Mucosa of descending colon (tissue), 3 donors: ENCODE results near the gene FABP1. TPM values are rescaled to one million over a fixed set of nuclear protein-coding genes. Genes with fewer than 3 reads are reported as not detected.

Experiments used
- ATAC-seq: fragments of 200-7000 bp; cut with Tn5 transposase; one replicate; pipeline ENCODE4 v1.9.1; 2020; ENCODE audit warnings: mild to moderate bottlenecking, moderate library complexity
- DNase-seq, 3 donors: peaks; one replicate each; pipeline ENCODE4 v3.0.0-alpha.2; 2020
- H3K36me3 ChIP-seq: fragments of 200-600 bp; one replicate; pipeline ENCODE4 v1.8.0; 2021; ENCODE audit warnings: low read depth, mild to moderate bottlenecking
- H3K4me1 ChIP-seq: fragments of 200-600 bp; one replicate; pipeline ENCODE4 v1.8.0; 2021; ENCODE audit warnings: low read depth, mild to moderate bottlenecking
- H3K4me3 ChIP-seq: fragments of 200-600 bp; one replicate; pipeline ENCODE4 v1.8.0; 2021; ENCODE audit warnings: mild to moderate bottlenecking
- H3K9me3 ChIP-seq: fragments of 200-600 bp; one replicate; pipeline ENCODE4 v1.8.0; 2021; ENCODE audit warnings: mild to moderate bottlenecking
- CTCF ChIP-seq: fragments of 200-600 bp; IDR thresholded peaks from one replicate; pipeline ENCODE4 v1.8.0; 2022; ENCODE audit warnings: antibody characterized with exemption, mild to moderate bottlenecking
- intact Hi-C, 2 donors: fragments of 100-400 bp; cut with DNase I in 1 of 2; cut with micrococcal nuclease in 1 of 2; formaldehyde crosslinking; loops; one replicate each; pipeline versions ENCODE4 v1.11.0 to v1.11.1; 2022; cut with DNase I, micrococcal nuclease
- total RNA-seq, 3 donors: library from RNA; stranded (reverse); fragmentation: NEBNext Ultra II Directional in 2 of 3; extraction: Animal tissue kit (Norgen Biotek cat#: 25700) in 2 of 3; gene quantifications; one replicate each; pipeline versions ENCODE4 v1.2.1 to v1.2.4, GENCODE V29; 2021 to 2023
- donor health status: DM: no; HTN: no; CAD: no; lungs with moderate emphysema.
- donor health status: DM: no; HTN: no; CAD: no.
- donor health status: DM: no; HTN: yes; CAD: no.

Gene FABP1
- total RNA-seq, 3 donors from 2014 or later = 768 to 5,199 (median 1,319) TPM

GRCh38 chr2:88117973-88118372 is 9.9 kb downstream of the FABP1 start:
- ATAC-seq (no peak), DNase-seq (no peak)
- TF ChIP-seq CTCF = no peak
- no peak overlapping the region for H3K4me3 ChIP-seq
- no peaks in the 10 kb centered on the region for H3K9me3 ChIP-seq
- H3K36me3 ChIP-seq = no peaks in the 10 kb centered on the region
- H3K4me1 ChIP-seq = no peaks in the 10 kb centered on the region
- intact Hi-C loops = no loop called here

GRCh38 chr2:88116669-88117432 is 11.0 kb downstream of the FABP1 start:
- Histone ChIP-seq H3K4me1 (no peaks in the 10 kb centered on the region), H3K4me3 (no peak overlapping the region), H3K9me3 (no peaks in the 10 kb centered on the region), H3K36me3 (no peaks in the 10 kb centered on the region)
- DNase-seq (no peak), ATAC-seq (no peak)
- no peak for TF ChIP-seq CTCF
- intact Hi-C loops = no loop called here

GRCh38 chr2:88115825-88116518 is 11.9 kb downstream of the FABP1 start:
- no peak for TF ChIP-seq CTCF
- DNase-seq (no peak), ATAC-seq (no peak)
- Histone ChIP-seq H3K4me3 (no peak overlapping the region), H3K4me1 (no peaks in the 10 kb centered on the region), H3K36me3 (no peaks in the 10 kb centered on the region), H3K9me3 (no peaks in the 10 kb centered on the region)
- intact Hi-C loops = no loop called here

- no peak for ATAC-seq
- no peak for TF ChIP-seq CTCF
These were observed 13.0 kb downstream of the FABP1 start for GRCh38 chr2:88114889-88115288.

GRCh38 chr2:88113069-88113468 is 14.8 kb downstream of the FABP1 start:
- intact Hi-C loops = no loop called here
- DNase-seq (no peak), ATAC-seq (no peak)
- Histone ChIP-seq H3K36me3 (no peaks in the 10 kb centered on the region), H3K9me3 (no peaks in the 10 kb centered on the region), H3K4me3 (no peak overlapping the region), H3K4me1 (no peaks in the 10 kb centered on the region)
- TF ChIP-seq CTCF = no peak

More at GRCh38 chr2:88114889-88115288, 13.0 kb downstream of the FABP1 start:
- Histone ChIP-seq H3K9me3 (no peaks in the 10 kb centered on the region), H3K4me3 (no peak overlapping the region), H3K36me3 (no peaks in the 10 kb centered on the region), H3K4me1 (no peaks in the 10 kb centered on the region)
- DNase-seq = no peak
- intact Hi-C loops = no loop called here
